Ovary (tissue), 9 donors: Measurements from ENCODE around the gene MYBL2. TPM values are rescaled to one million over a fixed set of nuclear protein-coding genes. Genes with fewer than 3 reads are reported as not detected.

Experiments
- DNase-seq, 5 donors: peaks; one replicate each; pipeline ENCODE4 v3.0.0-alpha.2; 2019 to 2020
- H3K27ac ChIP-seq, 2 donors: fragments of 200-600 bp; one replicate each; pipeline versions ENCODE4 v1.5.1 to v1.8.0; 2019 to 2022
- H3K27me3 ChIP-seq: fragments of 200-600 bp; one replicate; pipeline ENCODE4 v1.8.0; 2022
- H3K36me3 ChIP-seq: fragments of 200-600 bp; sonication (generic); one replicate; pipeline ENCODE4 v1.5.1; 2019
- H3K4me1 ChIP-seq: one replicate; pipeline ENCODE4 v1.8.1; 2013; ENCODE audit warnings: mild to moderate bottlenecking, moderate library complexity; ENCODE audit not compliant: insufficient read depth
- H3K4me3 ChIP-seq: fragments of 200-600 bp; sonication (generic); one replicate; pipeline ENCODE4 v1.5.1; 2017
- H3K9me3 ChIP-seq, 2 donors: fragments of 200-600 bp in 1 of 2; sonication (generic) in 1 of 2; one replicate each; pipeline versions ENCODE4 v1.5.1 to v1.8.1; 2013 to 2019; ENCODE audit warnings: mild to moderate bottlenecking in 1 of 2, moderate library complexity in 1 of 2
- EP300 ChIP-seq: sonication (generic); formaldehyde crosslinking; IDR thresholded peaks from one replicate; pipeline ENCODE4 v1.6.1; 2017; ENCODE audit warnings: antibody characterized with exemption
- POLR2A ChIP-seq: fragments of 450-650 bp; IDR thresholded peaks from one replicate; pipeline ENCODE4 v1.6.1; 2017; ENCODE audit warnings: antibody characterized with exemption, mild to moderate bottlenecking, moderate library complexity
- WGBS, 3 donors: extraction: QIAGEN DNeasy Blood & Tissue Kit in 1 of 3; methylation state at CpG; one replicate each; pipeline versions ENCODE4 v1.1.5 to v1.1.7; 2013 to 2017; 5-methylcytosine and 5-hydroxymethylcytosine counted together
- intact Hi-C, 4 donors: fragments of 100-400 bp; cut with DNase I; formaldehyde crosslinking; loops; one replicate each; pipeline versions ENCODE4 v1.11.0 to v1.15.1; 2022 to 2023
- polyA plus RNA-seq, 2 donors: library from polyadenylated mRNA; stranded (reverse); fragments of 200-250 nt in 1 of 2; fragments of 350-450 nt in 1 of 2; fragmentation: Illumina TruSeq in 1 of 2; extraction: RNeasy Lipid Tissue Mini Kit (QIAGEN cat#74804) in 1 of 2; gene quantifications; one replicate each; pipeline ENCODE4 v1.2.3, GENCODE V29; 2013 to 2014
- total RNA-seq, 7 donors: library from RNA; depleted of rRNA in 2 of 7; stranded (reverse); fragments of >200 nt in 2 of 7; fragmentation: NEBNext Ultra II Directional in 3 of 7; extraction: Animal tissue kit (Norgen Biotek cat#: 25700) in 3 of 7; gene quantifications; one replicate each; pipeline versions ENCODE4 v1.1.0 to v1.2.4, GENCODE V29; 2016 to 2023
- TF ChIP-seq, protein P1 (sequence below), 3 donors: fragments of 450-650 bp in 2 of 3; fragments of 200-600 bp in 1 of 3; IDR thresholded peaks; one replicate each; pipeline versions ENCODE4 v1.5.1 to v1.8.0; 2016 to 2022; ENCODE audit warnings: antibody characterized with exemption in 3 of 3, mild to moderate bottlenecking in 1 of 3
- donor health status: DM: no; HTN: no; CAD: no; lungs with moderate emphysema.
- donor health status: DM: no; HTN: no; CAD: no.
- donor health status: Bipolar disorder and iron deficiency.
- donor health status: DM: yes; HTN: yes; CAD: no.
- donor health status: DM: no; HTN: no; CAD: no.
- donor health status: DM: yes; HTN: yes; CAD: no.

The MYBL2 gene
- total and polyA plus RNA-seq, 9 donors, result 0.11 to 1.6 (median 0.87) TPM; not detected in 3

DNA sequence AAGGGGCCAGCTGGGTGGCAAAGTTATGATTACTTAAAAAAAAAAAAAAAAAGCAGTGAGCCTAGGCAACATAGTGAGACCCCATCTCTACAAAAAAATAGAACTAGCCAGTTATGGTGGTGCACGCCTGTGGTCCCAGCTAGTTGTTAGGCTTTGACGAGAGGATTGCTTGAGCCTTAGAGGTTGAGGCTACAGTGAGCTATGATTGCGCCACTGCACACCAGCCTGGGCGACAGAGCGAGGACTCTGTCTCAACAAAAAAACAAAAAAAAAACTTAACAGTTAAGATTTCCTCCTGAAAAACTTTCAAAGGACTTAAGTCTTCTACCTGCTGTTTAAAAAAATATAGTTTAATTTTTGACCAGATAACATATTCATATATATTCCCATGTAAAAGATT lies 57.5 kb downstream of the MYBL2 start:
- H3K27ac ChIP-seq, result no peak overlapping the region
- H3K4me3 ChIP-seq, result no peak overlapping the region
- H3K9me3 ChIP-seq, result peaks cover 0 to 4% of the 10 kb centered on the region in 2 donors
- intact Hi-C loops, result no loop called here
- no peak for DNase-seq
- H3K27me3 ChIP-seq, result no peaks in the 10 kb centered on the region
- H3K36me3 ChIP-seq, result no peaks in the 10 kb centered on the region
- TF ChIP-seq EP300 (no peak), POLR2A (no peak)
- TF ChIP-seq, protein P1, sequence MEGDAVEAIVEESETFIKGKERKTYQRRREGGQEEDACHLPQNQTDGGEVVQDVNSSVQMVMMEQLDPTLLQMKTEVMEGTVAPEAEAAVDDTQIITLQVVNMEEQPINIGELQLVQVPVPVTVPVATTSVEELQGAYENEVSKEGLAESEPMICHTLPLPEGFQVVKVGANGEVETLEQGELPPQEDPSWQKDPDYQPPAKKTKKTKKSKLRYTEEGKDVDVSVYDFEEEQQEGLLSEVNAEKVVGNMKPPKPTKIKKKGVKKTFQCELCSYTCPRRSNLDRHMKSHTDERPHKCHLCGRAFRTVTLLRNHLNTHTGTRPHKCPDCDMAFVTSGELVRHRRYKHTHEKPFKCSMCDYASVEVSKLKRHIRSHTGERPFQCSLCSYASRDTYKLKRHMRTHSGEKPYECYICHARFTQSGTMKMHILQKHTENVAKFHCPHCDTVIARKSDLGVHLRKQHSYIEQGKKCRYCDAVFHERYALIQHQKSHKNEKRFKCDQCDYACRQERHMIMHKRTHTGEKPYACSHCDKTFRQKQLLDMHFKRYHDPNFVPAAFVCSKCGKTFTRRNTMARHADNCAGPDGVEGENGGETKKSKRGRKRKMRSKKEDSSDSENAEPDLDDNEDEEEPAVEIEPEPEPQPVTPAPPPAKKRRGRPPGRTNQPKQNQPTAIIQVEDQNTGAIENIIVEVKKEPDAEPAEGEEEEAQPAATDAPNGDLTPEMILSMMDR (IDR thresholded peaks at IDR 0.05), result no peak
- no peaks in the 10 kb centered on the region for H3K4me1 ChIP-seq
- 87 to 93% (median 88%) methylated on average over 5 of the region's 5 CpGs for WGBS, 3 donors

DNA sequence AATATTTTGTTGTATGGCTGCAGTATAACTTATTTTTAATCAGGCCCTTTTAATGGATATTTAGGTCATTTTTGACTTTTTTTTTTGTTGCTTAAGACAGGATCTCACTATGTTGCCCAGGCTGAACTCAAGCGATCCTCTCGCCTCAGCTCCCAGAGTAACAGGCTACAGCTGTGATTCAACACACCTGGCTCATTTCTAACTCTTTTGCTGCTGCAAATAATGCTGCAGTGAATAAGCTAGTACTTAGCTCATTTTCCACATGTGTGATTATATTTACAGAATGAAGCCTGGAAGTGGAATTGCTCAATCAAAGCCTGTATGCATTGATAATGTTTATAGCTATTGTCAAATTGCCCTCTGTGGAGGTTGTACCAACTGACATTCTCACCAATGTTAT lies 58.8 kb downstream of the MYBL2 start:
- no peak overlapping the region for H3K27ac ChIP-seq
- no peak for TF ChIP-seq EP300

DNA sequence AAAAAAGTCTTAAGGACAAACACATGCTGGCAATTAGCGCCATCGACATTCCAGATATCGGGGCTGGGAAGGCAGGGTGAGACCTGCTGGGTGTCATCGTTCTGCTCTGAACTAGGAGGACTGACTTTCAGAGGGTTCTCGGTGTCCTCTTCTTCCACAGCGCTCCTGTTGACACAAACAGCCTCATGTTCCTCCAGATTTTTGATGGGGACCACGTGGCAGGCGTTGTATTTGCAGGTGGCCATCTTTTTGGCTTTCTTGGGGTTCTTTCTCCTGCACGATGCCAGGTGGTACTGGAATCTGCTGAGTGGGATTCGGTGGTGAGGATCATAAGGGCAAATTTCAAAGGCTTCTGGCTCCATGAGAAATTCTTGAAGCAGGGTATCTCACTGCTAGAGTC lies 59.4 kb downstream of the MYBL2 start:
- Histone ChIP-seq H3K27me3 (no peaks in the 10 kb centered on the region), H3K9me3 (peaks cover 0 to 4% of the 10 kb centered on the region in 2 donors), H3K4me3 (no peak overlapping the region), H3K36me3 (no peaks in the 10 kb centered on the region), H3K4me1 (no peaks in the 10 kb centered on the region), H3K27ac (no peak overlapping the region)
- WGBS, 3 donors, result 81 to 90% (median 84%) methylated on average over 10 of the region's 10 CpGs
- TF ChIP-seq POLR2A, result no peak
- no peak for TF ChIP-seq EP300
- TF ChIP-seq, protein P1 (IDR thresholded peaks at IDR 0.05), result no peak
- intact Hi-C loops, result no loop called here
- DNase-seq, result no peak

More for the DNA sequence above, 58.8 kb downstream of the MYBL2 start:
- WGBS, 3 donors, result 49 to 57% (median 53%) methylated on average over 2 of the region's 2 CpGs
- DNase-seq, result no peak
- intact Hi-C loops, result no loop called here
- Histone ChIP-seq H3K36me3 (no peaks in the 10 kb centered on the region), H3K4me1 (no peaks in the 10 kb centered on the region), H3K4me3 (no peak overlapping the region), H3K9me3 (peaks cover 0 to 4% of the 10 kb centered on the region in 2 donors), H3K27me3 (no peaks in the 10 kb centered on the region)

DNA sequence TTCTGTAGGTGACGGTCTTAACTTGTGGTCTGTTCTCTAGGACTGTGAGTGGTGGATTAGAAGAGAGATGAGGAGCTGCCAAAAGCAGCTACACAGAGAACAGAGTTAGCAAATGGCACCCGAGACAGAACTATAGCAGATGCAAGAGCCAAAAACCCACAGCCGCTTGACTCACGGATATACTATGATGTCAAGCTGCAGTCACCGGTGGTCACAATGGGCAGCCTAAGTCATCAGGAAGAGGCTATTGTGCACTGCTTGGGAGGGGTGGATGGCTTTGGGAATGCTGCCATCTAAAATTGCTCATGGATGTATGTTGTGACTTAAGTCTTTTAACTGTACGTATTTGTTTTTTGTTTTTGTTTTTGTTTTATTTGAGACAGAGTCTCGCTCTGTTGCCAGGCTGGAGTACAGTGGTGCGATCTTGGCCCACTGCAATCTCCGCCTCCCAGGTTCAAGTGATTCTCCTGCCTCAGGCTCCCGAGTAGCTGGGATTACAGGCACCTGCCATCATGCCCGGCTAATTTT lies 60.0 kb downstream of the MYBL2 start, which contains the start of gene GTSF1L:
GTSF1L (minus strand) TSS at position 192 of the 528 bp plus-strand sequence. CDS start 308 bp downstream, outside the sequence.
- intact Hi-C loops, result no loop called here
- no peak for DNase-seq
- TF ChIP-seq POLR2A (no peak), EP300 (no peak)
- TF ChIP-seq, protein P1 (IDR thresholded peaks at IDR 0.05), result no peak
- peaks cover 0 to 4% of the 10 kb centered on the region in 2 donors for H3K9me3 ChIP-seq
- 81 to 82% (median 81%) methylated on average over 11 of the region's 11 CpGs for WGBS, 3 donors
- no peaks in the 10 kb centered on the region for H3K36me3 ChIP-seq
- no peaks in the 10 kb centered on the region for H3K27me3 ChIP-seq
- H3K27ac ChIP-seq, result no peak within 1 kb of the TSS
- no peak within 1 kb of the TSS for H3K4me3 ChIP-seq
- no peaks in the 10 kb centered on the region for H3K4me1 ChIP-seq

DNA sequence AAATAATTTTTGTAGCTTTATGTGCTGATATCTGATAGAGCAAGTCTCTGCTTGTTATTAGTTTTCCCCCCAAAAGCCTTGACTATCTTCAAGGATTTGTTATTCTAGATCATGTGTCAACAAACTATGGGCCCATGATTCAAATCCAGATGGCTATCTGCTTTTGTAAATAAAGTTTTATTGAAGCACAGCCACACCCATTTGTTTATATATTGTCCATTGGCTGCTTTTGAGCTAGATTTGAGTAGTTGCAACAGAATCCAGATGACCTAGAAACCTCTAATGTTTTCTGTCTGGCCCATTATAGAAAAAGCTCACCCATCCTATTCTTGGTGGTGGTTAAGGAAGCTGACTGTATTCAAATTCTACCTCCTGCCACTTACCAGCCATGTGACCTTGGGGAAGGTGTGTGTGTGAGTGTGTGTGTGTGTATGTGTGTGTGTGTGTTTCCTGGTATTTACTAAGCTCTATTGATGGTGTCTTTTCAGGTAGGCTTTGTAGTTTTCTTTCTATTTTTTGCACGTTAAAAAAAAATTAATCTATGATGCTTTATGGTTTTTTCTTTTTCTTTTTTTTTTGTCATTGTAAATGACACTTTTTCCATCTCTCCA lies 61.2 kb downstream of the MYBL2 start:
- Histone ChIP-seq H3K27me3 (no peaks in the 10 kb centered on the region), H3K9me3 (peaks cover 0 to 4% of the 10 kb centered on the region in 2 donors), H3K27ac (no peak overlapping the region), H3K4me3 (no peak overlapping the region), H3K36me3 (no peaks in the 10 kb centered on the region), H3K4me1 (no peaks in the 10 kb centered on the region)
- DNase-seq, result no peak
- intact Hi-C loops, result no loop called here
- 85 to 93% (median 90%) methylated on average over 1 of the region's 1 CpG for WGBS, 3 donors
- TF ChIP-seq EP300 (no peak), POLR2A (no peak)
- TF ChIP-seq, protein P1 (IDR thresholded peaks at IDR 0.05), result no peak
